Loucy (cell line): ENCODE results near the gene GSTA1.
"Not testable (repeated sequence)": the region's sequence is repeated elsewhere in the genome, so short reads cannot be mapped to it uniquely, and the experiment has no call there.

Experiments used
- H2AFZ ChIP-seq: fragments of 200-600 bp; sonication (generic); 2 replicates; pipeline ENCODE4 v1.6.0; 2016; ENCODE audit warnings: antibody characterized with exemption, mild to moderate bottlenecking, low read length, moderate library complexity
- H3F3A ChIP-seq: fragments of 200-600 bp; 2 replicates; pipeline ENCODE4 v1.6.0; 2016; ENCODE audit warnings: antibody characterized with exemption, low read depth, mild to moderate bottlenecking
- H3K27me3 ChIP-seq: fragments of 200-600 bp; sonication (generic); 2 replicates; pipeline ENCODE4 v1.6.1; 2014; ENCODE audit warnings: low read length, mild to moderate bottlenecking; ENCODE audit not compliant: insufficient read depth, poor library complexity, severe bottlenecking
- H3K36me3 ChIP-seq: fragments of 200-600 bp; sonication (generic); 2 replicates; pipeline ENCODE4 v1.6.1; 2016; ENCODE audit warnings: low read length; ENCODE audit not compliant: insufficient read depth
- H3K4me1 ChIP-seq: fragments of 200-600 bp; sonication (generic); 2 replicates; pipeline ENCODE4 v1.5.1; 2014; ENCODE audit warnings: low read length, mild to moderate bottlenecking; ENCODE audit not compliant: insufficient read depth, poor library complexity, severe bottlenecking
- H3K4me2 ChIP-seq: fragments of 200-600 bp; sonication (generic); 2 replicates; pipeline ENCODE4 v1.6.0; 2014; ENCODE audit warnings: antibody characterized with exemption, low read length, low read depth, mild to moderate bottlenecking; ENCODE audit not compliant: poor library complexity, severe bottlenecking
- H3K4me3 ChIP-seq: fragments of 200-600 bp; sonication (generic); 2 replicates; pipeline ENCODE4 v1.5.1; 2014; ENCODE audit warnings: low read length, mild to moderate bottlenecking, mixed read lengths; ENCODE audit not compliant: poor library complexity, severe bottlenecking
- H3K79me2 ChIP-seq: fragments of 200-600 bp; sonication (generic); 2 replicates; pipeline ENCODE4 v1.6.1; 2014; ENCODE audit warnings: low read length; ENCODE audit not compliant: insufficient read depth
- H3K9ac ChIP-seq: fragments of 200-600 bp; sonication (generic); 2 replicates; pipeline ENCODE4 v1.6.0; 2014; ENCODE audit warnings: mild to moderate bottlenecking, low read depth, low read length, moderate library complexity; ENCODE audit not compliant: poor library complexity, severe bottlenecking
- H3K9me2 ChIP-seq: fragments of 200-600 bp; sonication (generic); replicated peaks from 2 replicates; pipeline ENCODE4 v1.6.1; 2016; ENCODE audit warnings: low read depth, low read length, mixed read lengths
- H3K9me3 ChIP-seq: fragments of 200-600 bp; sonication (generic); 2 replicates; pipeline ENCODE4 v1.6.1; 2014; ENCODE audit warnings: mild to moderate bottlenecking, antibody characterized with exemption, low read length, low read depth; ENCODE audit not compliant: insufficient read depth
- H4K20me1 ChIP-seq: fragments of 200-600 bp; sonication (generic); 2 replicates; pipeline ENCODE4 v1.6.0; 2014; ENCODE audit warnings: antibody characterized with exemption, low read length, mild to moderate bottlenecking; ENCODE audit not compliant: insufficient read depth, poor library complexity, severe bottlenecking
- EZH2phosphoT487 ChIP-seq: fragments of 200-600 bp; IDR thresholded peaks from 2 replicates; pipeline ENCODE4 v1.6.1; 2018; ENCODE audit warnings: antibody characterized with exemption, mild to moderate bottlenecking, moderate library complexity, borderline replicate concordance
- TF ChIP-seq, protein P1 (sequence below): fragments of 200-600 bp; sonication (generic); conservative IDR thresholded peaks from 2 replicates; pipeline ENCODE4 v1.5.1; 2014; ENCODE audit warnings: mild to moderate bottlenecking, antibody characterized with exemption, low read length

The GSTA1 gene

DNA sequence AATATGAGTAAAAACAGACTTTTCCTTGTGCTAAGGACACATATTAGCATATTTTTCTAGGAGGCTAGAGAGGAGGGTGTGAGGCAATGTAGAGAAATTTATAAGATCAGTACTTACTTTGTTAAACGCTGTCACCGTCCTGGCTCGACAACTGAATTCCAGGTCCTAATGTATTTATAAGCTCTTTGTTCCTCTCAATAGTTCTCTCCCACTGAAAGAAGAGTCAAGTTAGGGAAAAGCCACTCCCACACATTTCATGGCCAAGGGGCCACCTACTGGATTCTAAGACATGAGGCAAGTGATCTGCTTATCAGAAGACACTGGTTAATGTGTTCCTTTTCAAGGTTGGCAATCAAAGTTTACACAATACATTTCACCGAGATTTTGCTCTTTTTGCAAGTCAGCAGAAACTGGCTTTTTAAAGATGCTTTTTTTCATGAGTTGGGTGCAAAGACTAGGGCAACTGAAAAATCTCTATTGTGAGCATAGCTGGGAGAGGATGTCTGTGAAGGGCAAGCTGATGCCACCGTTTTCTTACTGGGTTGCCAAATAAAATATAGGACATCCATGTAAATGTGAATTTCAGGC is at the start of gene GSTA1:
Gene GSTA1, minus strand, starts transcription at position 149 of the 588 bp plus-strand sequence. CDS start 4,549 bp downstream, outside the sequence.
- H3K4me2 ChIP-seq, H3F3A ChIP-seq, H3K4me3 ChIP-seq, H3K79me2 ChIP-seq, H4K20me1 ChIP-seq, H3K27me3 ChIP-seq, H3K9ac ChIP-seq, H2AFZ ChIP-seq, H3K36me3 ChIP-seq, H3K4me1 ChIP-seq, H3K9me2 ChIP-seq, H3K9me3 ChIP-seq: not testable (repeated sequence)

DNA sequence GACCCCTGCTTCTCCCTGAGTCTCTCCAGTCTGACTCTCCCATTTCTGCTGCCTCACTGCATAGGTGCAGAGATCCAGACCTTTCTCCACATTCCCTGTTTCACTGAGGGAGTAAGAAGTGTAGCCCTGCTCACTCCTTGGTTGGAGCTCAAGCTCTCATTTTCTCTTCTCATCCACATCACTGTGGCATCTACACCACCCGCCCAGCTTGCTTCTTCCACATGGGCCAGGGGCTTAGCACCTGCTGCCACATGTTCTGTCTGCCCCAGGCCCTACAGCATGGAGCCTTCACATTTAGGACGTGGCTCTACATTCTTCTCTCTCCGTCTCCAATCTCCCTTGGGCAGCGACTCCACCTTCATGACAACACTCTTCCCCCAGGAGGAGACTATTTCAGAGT is 45.5 kb upstream of the GSTA1 start:
- H3K4me1 ChIP-seq: no peaks in the 10 kb centered on the region
- no peaks in the 10 kb centered on the region for H4K20me1 ChIP-seq
- no peak overlapping the region for H3K9ac ChIP-seq
- peaks cover 3% of the 10 kb centered on the region for H3K27me3 ChIP-seq
- no peak overlapping the region for H3K4me3 ChIP-seq
- no peak overlapping the region for H2AFZ ChIP-seq
- H3K36me3 ChIP-seq: no peaks in the 10 kb centered on the region
- H3K9me2 ChIP-seq: no peaks in the 10 kb centered on the region
- no peaks in the 10 kb centered on the region for H3K79me2 ChIP-seq
- no peak overlapping the region for H3K4me2 ChIP-seq
- no peaks in the 10 kb centered on the region for H3K9me3 ChIP-seq
- H3F3A ChIP-seq: no peaks in the 10 kb centered on the region
- TF ChIP-seq, protein P1, sequence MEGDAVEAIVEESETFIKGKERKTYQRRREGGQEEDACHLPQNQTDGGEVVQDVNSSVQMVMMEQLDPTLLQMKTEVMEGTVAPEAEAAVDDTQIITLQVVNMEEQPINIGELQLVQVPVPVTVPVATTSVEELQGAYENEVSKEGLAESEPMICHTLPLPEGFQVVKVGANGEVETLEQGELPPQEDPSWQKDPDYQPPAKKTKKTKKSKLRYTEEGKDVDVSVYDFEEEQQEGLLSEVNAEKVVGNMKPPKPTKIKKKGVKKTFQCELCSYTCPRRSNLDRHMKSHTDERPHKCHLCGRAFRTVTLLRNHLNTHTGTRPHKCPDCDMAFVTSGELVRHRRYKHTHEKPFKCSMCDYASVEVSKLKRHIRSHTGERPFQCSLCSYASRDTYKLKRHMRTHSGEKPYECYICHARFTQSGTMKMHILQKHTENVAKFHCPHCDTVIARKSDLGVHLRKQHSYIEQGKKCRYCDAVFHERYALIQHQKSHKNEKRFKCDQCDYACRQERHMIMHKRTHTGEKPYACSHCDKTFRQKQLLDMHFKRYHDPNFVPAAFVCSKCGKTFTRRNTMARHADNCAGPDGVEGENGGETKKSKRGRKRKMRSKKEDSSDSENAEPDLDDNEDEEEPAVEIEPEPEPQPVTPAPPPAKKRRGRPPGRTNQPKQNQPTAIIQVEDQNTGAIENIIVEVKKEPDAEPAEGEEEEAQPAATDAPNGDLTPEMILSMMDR: no peak
- no peak for TF ChIP-seq EZH2phosphoT487

DNA sequence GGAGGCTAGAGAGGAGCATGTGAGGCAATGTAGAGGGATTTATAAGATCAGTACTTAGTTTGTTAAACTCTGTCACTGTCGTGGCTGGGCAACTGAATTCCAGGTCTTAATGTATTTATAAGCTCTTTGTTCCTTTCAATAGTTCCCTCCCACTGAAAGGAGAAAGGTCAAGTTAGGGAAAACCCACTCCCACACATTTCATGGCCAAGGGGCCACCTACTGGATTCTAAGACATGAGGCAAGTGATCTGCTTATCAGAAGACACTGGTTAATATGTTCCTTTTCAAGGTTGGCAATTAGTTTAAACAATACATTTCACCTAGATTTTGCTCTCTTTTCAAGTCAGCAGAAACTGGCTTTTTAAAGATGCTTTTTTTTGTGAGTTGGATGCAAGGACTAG is 42.4 kb upstream of the GSTA1 start:
- H4K20me1 ChIP-seq: no peaks in the 10 kb centered on the region
- no peak overlapping the region for H3K9ac ChIP-seq
- TF ChIP-seq, protein P1: no peak
- TF ChIP-seq EZH2phosphoT487: no peak
- H3K79me2 ChIP-seq: no peaks in the 10 kb centered on the region
- H3K4me3 ChIP-seq: no peak overlapping the region
- peaks cover 3% of the 10 kb centered on the region for H3K27me3 ChIP-seq
- no peaks in the 10 kb centered on the region for H3F3A ChIP-seq
- no peaks in the 10 kb centered on the region for H3K9me2 ChIP-seq
- H3K4me1 ChIP-seq: no peaks in the 10 kb centered on the region
- H3K4me2 ChIP-seq: no peak overlapping the region
- no peaks in the 10 kb centered on the region for H3K36me3 ChIP-seq
- H3K9me3 ChIP-seq: no peaks in the 10 kb centered on the region
- no peak overlapping the region for H2AFZ ChIP-seq

DNA sequence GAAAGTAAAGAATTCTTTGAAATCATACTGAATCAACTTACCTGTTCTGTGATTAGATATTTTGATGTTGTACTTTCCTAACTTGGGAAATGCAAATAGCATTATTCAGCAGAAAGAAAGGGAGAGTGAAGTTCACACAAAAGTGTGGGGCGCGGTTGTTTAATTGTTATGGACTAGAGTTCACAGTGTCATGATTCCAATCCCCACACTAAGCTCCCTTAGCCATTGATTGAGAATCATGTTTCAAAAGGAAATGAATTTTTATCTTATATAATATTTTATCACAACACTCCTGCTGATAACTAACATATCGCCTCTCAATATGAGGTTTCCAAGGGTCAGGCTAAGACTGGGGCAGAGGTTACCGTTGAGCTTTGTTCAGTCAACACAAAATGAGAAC is 40.0 kb upstream of the GSTA1 start:
- Histone ChIP-seq H3K9ac (no peak overlapping the region), H2AFZ (no peak overlapping the region), H3F3A (no peaks in the 10 kb centered on the region), H3K4me3 (no peak overlapping the region), H3K9me3 (no peaks in the 10 kb centered on the region), H3K4me1 (no peaks in the 10 kb centered on the region), H3K9me2 (no peaks in the 10 kb centered on the region), H3K36me3 (no peaks in the 10 kb centered on the region), H3K27me3 (peaks cover 1% of the 10 kb centered on the region), H3K79me2 (no peaks in the 10 kb centered on the region), H4K20me1 (no peaks in the 10 kb centered on the region), H3K4me2 (no peak overlapping the region)
- TF ChIP-seq, protein P1: no peak
- no peak for TF ChIP-seq EZH2phosphoT487
